CD14-positive monocyte (primary cell): ENCODE data around the gene SUFU. TPM values are rescaled to one million over a fixed set of nuclear protein-coding genes. Genes with fewer than 3 reads are reported as not detected.

ENCODE experiments used
- DNase-seq, 3 donors: peaks; one replicate each; pipeline ENCODE4 v3.0.0-alpha.2; 2011 to 2022
- H2AFZ ChIP-seq: 2 replicates; pipeline ENCODE4 v1.6.0; 2012; ENCODE audit warnings: mild to moderate bottlenecking, low read depth, low read length, inconsistent platforms; ENCODE audit not compliant: insufficient read depth, poor library complexity, severe bottlenecking
- H3K27ac ChIP-seq, 2 donors: 1 replicate in 1 of 2; 2 replicates in 1 of 2; pipeline ENCODE4 v1.5.1; 2012 to 2013; ENCODE audit warnings: low read length in 2 of 2, control low read depth in 1 of 2, inconsistent platforms in 1 of 2, low read depth in 1 of 2, mild to moderate bottlenecking in 1 of 2
- H3K27me3 ChIP-seq, 2 donors: one replicate each; pipeline versions ENCODE4 v1.6.0 to v1.6.1; 2011 to 2013; ENCODE audit warnings: low read length in 2 of 2; ENCODE audit not compliant: control insufficient read depth in 2 of 2, insufficient read depth in 2 of 2
- H3K36me3 ChIP-seq, 2 donors: replicated peaks in 1 of 2; 1 replicate in 1 of 2; 2 replicates in 1 of 2; pipeline versions ENCODE4 v1.5.1 to v1.6.1; 2012 to 2013; ENCODE audit warnings: low read length in 2 of 2, control low read depth in 1 of 2, inconsistent platforms in 1 of 2, mild to moderate bottlenecking in 1 of 2; ENCODE audit not compliant: insufficient read depth in 2 of 2, control insufficient read depth in 1 of 2
- H3K4me1 ChIP-seq, 2 donors: 1 replicate in 1 of 2; 2 replicates in 1 of 2; pipeline versions ENCODE4 v1.5.1 to v1.6.1; 2012 to 2013; ENCODE audit warnings: low read length in 2 of 2, control low read depth in 1 of 2, inconsistent platforms in 1 of 2, mild to moderate bottlenecking in 1 of 2, moderate library complexity in 1 of 2; ENCODE audit not compliant: insufficient read depth in 2 of 2, control insufficient read depth in 1 of 2
- H3K4me2 ChIP-seq: replicated peaks from 2 replicates; pipeline ENCODE3; 2012; ENCODE audit warnings: low read length, moderate library complexity, mild to moderate bottlenecking; ENCODE audit not compliant: poor library complexity, severe bottlenecking; ENCODE audit errors: extremely low read depth
- H3K4me3 ChIP-seq, 3 experiments: fragments of 200-600 bp in 1 of 3; sonication (generic) in 1 of 3; replicated peaks in 1 of 3; 1 replicate in 2 of 3; 2 replicates in 1 of 3; pipeline ENCODE4 v1.5.1; 2011 to 2013; ENCODE audit warnings: low read length in 3 of 3, mild to moderate bottlenecking in 3 of 3, control low read depth in 2 of 3, low read depth in 2 of 3, inconsistent platforms in 1 of 3, moderate library complexity in 1 of 3
- H3K79me2 ChIP-seq: 2 replicates; pipeline ENCODE4 v1.6.0; 2012; ENCODE audit warnings: mild to moderate bottlenecking, control low read depth, inconsistent platforms, low read length, moderate library complexity; ENCODE audit not compliant: insufficient read depth
- H3K9ac ChIP-seq: 2 replicates; pipeline ENCODE4 v1.6.0; 2017; ENCODE audit warnings: low read length, mild to moderate bottlenecking; ENCODE audit not compliant: insufficient read depth, poor library complexity, severe bottlenecking
- H3K9me3 ChIP-seq, 2 donors: replicated peaks in 1 of 2; 1 replicate in 1 of 2; 2 replicates in 1 of 2; pipeline versions ENCODE4 v1.5.1 to v1.6.1; 2012 to 2013; ENCODE audit warnings: low read length in 2 of 2, control low read depth in 1 of 2; ENCODE audit not compliant: control insufficient read depth in 1 of 2, insufficient read depth in 1 of 2
- H4K20me1 ChIP-seq: 2 replicates; pipeline ENCODE4 v1.6.0; 2012; ENCODE audit warnings: mild to moderate bottlenecking, low read length, control low read depth, moderate library complexity; ENCODE audit not compliant: insufficient read depth
- H3K27ac Mint-ChIP-seq, 7 donors: one replicate each; pipeline ENCODE4 v1.8.0; 2020; ENCODE audit warnings: mild to moderate bottlenecking in 7 of 7, mixed read lengths in 7 of 7, moderate library complexity in 6 of 7, inconsistent platforms in 2 of 7
- H3K27me3 Mint-ChIP-seq, 3 donors: one replicate each; pipeline ENCODE4 v1.8.0; 2021 to 2022; ENCODE audit warnings: low read depth in 3 of 3, mild to moderate bottlenecking in 3 of 3, mixed read lengths in 3 of 3, moderate library complexity in 3 of 3, inconsistent platforms in 1 of 3
- H3K36me3 Mint-ChIP-seq, 2 donors: one replicate each; pipeline ENCODE4 v1.8.0; 2020; ENCODE audit warnings: mixed read lengths in 2 of 2, inconsistent platforms in 1 of 2, mild to moderate bottlenecking in 1 of 2
- H3K4me1 Mint-ChIP-seq: one replicate; pipeline ENCODE4 v1.8.0; 2020; ENCODE audit warnings: mild to moderate bottlenecking, mixed read lengths
- H3K4me3 Mint-ChIP-seq, 2 donors: one replicate each; pipeline ENCODE4 v1.8.0; 2020; ENCODE audit warnings: mild to moderate bottlenecking in 2 of 2, mixed read lengths in 2 of 2, moderate library complexity in 1 of 2
- H3K9me3 Mint-ChIP-seq, 7 donors: one replicate each; pipeline ENCODE4 v1.8.0; 2020 to 2022; ENCODE audit warnings: mixed read lengths in 7 of 7, mild to moderate bottlenecking in 6 of 7, moderate library complexity in 6 of 7, inconsistent platforms in 2 of 7
- CTCF ChIP-seq: fragments of 200-600 bp; IDR thresholded peaks from one replicate; pipeline ENCODE4 v1.8.0; 2022; ENCODE audit warnings: antibody characterized with exemption, mild to moderate bottlenecking
- WGBS: methylation state at CpG from one replicate; pipeline ENCODE4 v1.1.5; 2013; ENCODE audit warnings: missing lambda C conversion rate; ENCODE audit not compliant: insufficient coverage; 5-methylcytosine and 5-hydroxymethylcytosine counted together
- intact Hi-C, 2 donors: fragments of 100-400 bp; cut with micrococcal nuclease; formaldehyde crosslinking; loops; one replicate each; pipeline versions ENCODE4 v1.15.0 to v1.15.1; 2023
- polyA plus RNA-seq, 3 donors: library from polyadenylated mRNA; depleted of rRNA in 1 of 3; unstranded in 2 of 3; stranded (reverse) in 1 of 3; fragments of 300-500 nt in 2 of 3; fragments of >200 nt in 1 of 3; fragmentation: Illumina TruSeq in 2 of 3; gene quantifications; 1 replicate in 2 of 3; 2 replicates in 1 of 3; pipeline ENCODE4 v1.2.3, GENCODE V29; 2012 to 2021

Gene SUFU
- polyA plus RNA-seq, 3 donors, result 3.2 to 10.0 (median 5.7) TPM

GRCh38 chr10:102635377-102635776, 131.6 kb downstream of the SUFU start:
- Mint-ChIP-seq H3K27me3 (peaks cover 2 to 6% (median 3%) of the 10 kb centered on the region in 3 donors), H3K9me3 (peaks cover 0 to 4% (median 0%) of the 10 kb centered on the region in 7 donors), H3K36me3 (peaks cover 13 to 18% of the 10 kb centered on the region in 2 donors), H3K4me1 (peaks cover 64% of the 10 kb centered on the region), H3K4me3 (peak overlapping the region; percentile 10 to 59), H3K27ac (peak overlapping the region; percentile 73 to 97 (median 85))
- no peaks in the 10 kb centered on the region for H4K20me1 ChIP-seq
- H3K27ac ChIP-seq, result peak overlapping the region; percentile 3 to 96
- H3K9ac ChIP-seq, result no peak overlapping the region
- TF ChIP-seq CTCF, result no peak
- H3K9me3 ChIP-seq, result no peaks in the 10 kb centered on the region
- H3K36me3 ChIP-seq, result peaks cover 6 to 12% of the 10 kb centered on the region in 2 donors
- peaks cover 61 to 63% of the 10 kb centered on the region in 2 donors for H3K4me1 ChIP-seq
- H3K27me3 ChIP-seq, result no peaks in the 10 kb centered on the region
- WGBS, result no CpG with 5 or more reads among the region's 4 CpGs
- DNase-seq, result peak in 2 of 3 donors; percentile 72 to 74
- H3K4me3 ChIP-seq, result peak overlapping the region in 1 of 3 experiments; percentile 57
- peaks cover 19% of the 10 kb centered on the region for H3K79me2 ChIP-seq
- H3K4me2 ChIP-seq, result peak overlapping the region; percentile 45
- H2AFZ ChIP-seq, result no peak overlapping the region
- intact Hi-C loops, result no loop called here

- Mint-ChIP-seq H3K27ac (no peak overlapping the region), H3K27me3 (peaks cover 2 to 6% (median 5%) of the 10 kb centered on the region in 3 donors), H3K4me1 (peaks cover 31% of the 10 kb centered on the region), H3K4me3 (no peak overlapping the region), H3K9me3 (peaks cover 0 to 3% (median 2%) of the 10 kb centered on the region in 7 donors), H3K36me3 (no peaks in the 10 kb centered on the region)
- no peak for DNase-seq
- H3K4me1 ChIP-seq, result peaks cover 28 to 33% of the 10 kb centered on the region in 2 donors
- H2AFZ ChIP-seq, result no peak overlapping the region
- intact Hi-C loops, result no loop called here
- whole genome bisulfite sequencing, result 86% methylated on average over 1 of the region's 2 CpGs
- H4K20me1 ChIP-seq, result peaks cover 3% of the 10 kb centered on the region
- peaks cover 25% of the 10 kb centered on the region for H3K79me2 ChIP-seq
- H3K36me3 ChIP-seq, result no peaks in the 10 kb centered on the region
- H3K27ac ChIP-seq, result no peak overlapping the region
- H3K4me3 ChIP-seq, result no peak overlapping the region
- no peaks in the 10 kb centered on the region for H3K9me3 ChIP-seq
- H3K27me3 ChIP-seq, result no peaks in the 10 kb centered on the region
- H3K4me2 ChIP-seq, result no peak overlapping the region
- H3K9ac ChIP-seq, result no peak overlapping the region
- TF ChIP-seq CTCF, result no peak
Observed at GRCh38 chr10:102639537-102639936, 135.8 kb downstream of the SUFU start.
